ENCODE measurements around the gene TMEM132D.

GRCh38 chr12:129494766-129495165, 409.1 kb downstream of the TMEM132D start:
- TF ChIP-seq, protein P1, sequence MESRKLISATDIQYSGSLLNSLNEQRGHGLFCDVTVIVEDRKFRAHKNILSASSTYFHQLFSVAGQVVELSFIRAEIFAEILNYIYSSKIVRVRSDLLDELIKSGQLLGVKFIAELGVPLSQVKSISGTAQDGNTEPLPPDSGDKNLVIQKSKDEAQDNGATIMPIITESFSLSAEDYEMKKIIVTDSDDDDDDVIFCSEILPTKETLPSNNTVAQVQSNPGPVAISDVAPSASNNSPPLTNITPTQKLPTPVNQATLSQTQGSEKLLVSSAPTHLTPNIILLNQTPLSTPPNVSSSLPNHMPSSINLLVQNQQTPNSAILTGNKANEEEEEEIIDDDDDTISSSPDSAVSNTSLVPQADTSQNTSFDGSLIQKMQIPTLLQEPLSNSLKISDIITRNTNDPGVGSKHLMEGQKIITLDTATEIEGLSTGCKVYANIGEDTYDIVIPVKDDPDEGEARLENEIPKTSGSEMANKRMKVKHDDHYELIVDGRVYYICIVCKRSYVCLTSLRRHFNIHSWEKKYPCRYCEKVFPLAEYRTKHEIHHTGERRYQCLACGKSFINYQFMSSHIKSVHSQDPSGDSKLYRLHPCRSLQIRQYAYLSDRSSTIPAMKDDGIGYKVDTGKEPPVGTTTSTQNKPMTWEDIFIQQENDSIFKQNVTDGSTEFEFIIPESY (IDR thresholded peaks at IDR 0.05): no peak
- TF ChIP-seq, protein P2, sequence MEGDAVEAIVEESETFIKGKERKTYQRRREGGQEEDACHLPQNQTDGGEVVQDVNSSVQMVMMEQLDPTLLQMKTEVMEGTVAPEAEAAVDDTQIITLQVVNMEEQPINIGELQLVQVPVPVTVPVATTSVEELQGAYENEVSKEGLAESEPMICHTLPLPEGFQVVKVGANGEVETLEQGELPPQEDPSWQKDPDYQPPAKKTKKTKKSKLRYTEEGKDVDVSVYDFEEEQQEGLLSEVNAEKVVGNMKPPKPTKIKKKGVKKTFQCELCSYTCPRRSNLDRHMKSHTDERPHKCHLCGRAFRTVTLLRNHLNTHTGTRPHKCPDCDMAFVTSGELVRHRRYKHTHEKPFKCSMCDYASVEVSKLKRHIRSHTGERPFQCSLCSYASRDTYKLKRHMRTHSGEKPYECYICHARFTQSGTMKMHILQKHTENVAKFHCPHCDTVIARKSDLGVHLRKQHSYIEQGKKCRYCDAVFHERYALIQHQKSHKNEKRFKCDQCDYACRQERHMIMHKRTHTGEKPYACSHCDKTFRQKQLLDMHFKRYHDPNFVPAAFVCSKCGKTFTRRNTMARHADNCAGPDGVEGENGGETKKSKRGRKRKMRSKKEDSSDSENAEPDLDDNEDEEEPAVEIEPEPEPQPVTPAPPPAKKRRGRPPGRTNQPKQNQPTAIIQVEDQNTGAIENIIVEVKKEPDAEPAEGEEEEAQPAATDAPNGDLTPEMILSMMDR (IDR thresholded peaks at IDR 0.05; ENCODE audit: low read depth, low read length, missing input control): no peak
- TF ChIP-seq MAX (IDR thresholded peaks at IDR 0.05) (no peak), JUND (IDR thresholded peaks at IDR 0.05) (no peak), ATF3 (IDR thresholded peaks at IDR 0.05) (no peak), RAD21 (IDR thresholded peaks at IDR 0.05) (no peak), EGR1 (IDR thresholded peaks at IDR 0.05; ENCODE audit: low read depth in 2 of 2) (no peak), RXRA (IDR thresholded peaks at IDR 0.05) (no peak), TAF1 (conservative IDR thresholded peaks at IDR 0.05) (no peak), GABPA (IDR thresholded peaks at IDR 0.05 in 1 of 2, conservative IDR thresholded peaks at IDR 0.05 in 1 of 2) (no peak), YY1 (IDR thresholded peaks at IDR 0.05) (no peak), FOXA2 (IDR thresholded peaks at IDR 0.05) (no peak), SP1 (IDR thresholded peaks at IDR 0.05) (no peak)
- TF ChIP-seq, protein P3, sequence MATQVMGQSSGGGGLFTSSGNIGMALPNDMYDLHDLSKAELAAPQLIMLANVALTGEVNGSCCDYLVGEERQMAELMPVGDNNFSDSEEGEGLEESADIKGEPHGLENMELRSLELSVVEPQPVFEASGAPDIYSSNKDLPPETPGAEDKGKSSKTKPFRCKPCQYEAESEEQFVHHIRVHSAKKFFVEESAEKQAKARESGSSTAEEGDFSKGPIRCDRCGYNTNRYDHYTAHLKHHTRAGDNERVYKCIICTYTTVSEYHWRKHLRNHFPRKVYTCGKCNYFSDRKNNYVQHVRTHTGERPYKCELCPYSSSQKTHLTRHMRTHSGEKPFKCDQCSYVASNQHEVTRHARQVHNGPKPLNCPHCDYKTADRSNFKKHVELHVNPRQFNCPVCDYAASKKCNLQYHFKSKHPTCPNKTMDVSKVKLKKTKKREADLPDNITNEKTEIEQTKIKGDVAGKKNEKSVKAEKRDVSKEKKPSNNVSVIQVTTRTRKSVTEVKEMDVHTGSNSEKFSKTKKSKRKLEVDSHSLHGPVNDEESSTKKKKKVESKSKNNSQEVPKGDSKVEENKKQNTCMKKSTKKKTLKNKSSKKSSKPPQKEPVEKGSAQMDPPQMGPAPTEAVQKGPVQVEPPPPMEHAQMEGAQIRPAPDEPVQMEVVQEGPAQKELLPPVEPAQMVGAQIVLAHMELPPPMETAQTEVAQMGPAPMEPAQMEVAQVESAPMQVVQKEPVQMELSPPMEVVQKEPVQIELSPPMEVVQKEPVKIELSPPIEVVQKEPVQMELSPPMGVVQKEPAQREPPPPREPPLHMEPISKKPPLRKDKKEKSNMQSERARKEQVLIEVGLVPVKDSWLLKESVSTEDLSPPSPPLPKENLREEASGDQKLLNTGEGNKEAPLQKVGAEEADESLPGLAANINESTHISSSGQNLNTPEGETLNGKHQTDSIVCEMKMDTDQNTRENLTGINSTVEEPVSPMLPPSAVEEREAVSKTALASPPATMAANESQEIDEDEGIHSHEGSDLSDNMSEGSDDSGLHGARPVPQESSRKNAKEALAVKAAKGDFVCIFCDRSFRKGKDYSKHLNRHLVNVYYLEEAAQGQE (IDR thresholded peaks at IDR 0.05): no peak

All from liver (tissue), 3 donors.